ENCODE data around the gene RFFL.
A peak's percentile ranks its signal among the peaks of the same experiment; 100 is the strongest.

Gene RFFL

DNA sequence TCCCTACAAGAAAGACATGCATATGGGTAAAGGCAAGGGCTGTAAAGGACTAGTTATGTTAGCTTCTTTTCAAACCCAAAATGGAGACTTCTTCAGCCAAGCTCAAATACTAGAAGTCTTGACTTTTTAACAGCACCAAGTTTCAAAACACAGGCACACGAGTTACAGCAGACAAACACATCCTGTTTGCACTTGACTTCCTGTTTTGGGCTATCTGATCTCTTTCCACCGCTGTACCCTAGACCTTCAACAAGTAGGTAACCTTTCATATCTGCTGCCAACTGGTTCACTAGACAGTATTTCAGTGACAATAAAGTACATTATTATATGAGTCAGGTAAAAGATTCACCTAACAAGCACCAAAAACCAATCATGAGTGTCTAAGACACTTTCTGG, 12.3 kb downstream of the RFFL start:
- Histone ChIP-seq H3F3A (ENCODE audit: control insufficient read depth, insufficient read depth) (no peaks in the 10 kb centered on the region), H3K4me2 (ENCODE audit: low read length) (peak overlapping the region; percentile 53), H3K36me3 (ENCODE audit: control insufficient read depth, low read length) (no peaks in the 10 kb centered on the region), H3K27ac (ENCODE audit: low read depth, low read length) (no peak overlapping the region), H4K20me1 (ENCODE audit: control insufficient read depth, insufficient read depth, low read depth, low read length) (no peaks in the 10 kb centered on the region), H3K9me2 (replicated peaks; ENCODE audit: control insufficient read depth, low read length) (no peaks in the 10 kb centered on the region), H3K79me2 (ENCODE audit: control insufficient read depth, low read length) (no peaks in the 10 kb centered on the region), H3K4me3 (ENCODE audit: low read length) (peak overlapping the region; percentile 13), H3K4me1 (ENCODE audit: control insufficient read depth, low read length) (peaks cover 18% of the 10 kb centered on the region), H3K9me3 (ENCODE audit: control insufficient read depth, insufficient read depth, low read length) (no peaks in the 10 kb centered on the region), H3K27me3 (ENCODE audit: control insufficient read depth, low read length) (0 out of 2 replicates have a peak, but pooled peaks cover 3% of the 10 kb centered on the region)
- TF ChIP-seq, protein P1, sequence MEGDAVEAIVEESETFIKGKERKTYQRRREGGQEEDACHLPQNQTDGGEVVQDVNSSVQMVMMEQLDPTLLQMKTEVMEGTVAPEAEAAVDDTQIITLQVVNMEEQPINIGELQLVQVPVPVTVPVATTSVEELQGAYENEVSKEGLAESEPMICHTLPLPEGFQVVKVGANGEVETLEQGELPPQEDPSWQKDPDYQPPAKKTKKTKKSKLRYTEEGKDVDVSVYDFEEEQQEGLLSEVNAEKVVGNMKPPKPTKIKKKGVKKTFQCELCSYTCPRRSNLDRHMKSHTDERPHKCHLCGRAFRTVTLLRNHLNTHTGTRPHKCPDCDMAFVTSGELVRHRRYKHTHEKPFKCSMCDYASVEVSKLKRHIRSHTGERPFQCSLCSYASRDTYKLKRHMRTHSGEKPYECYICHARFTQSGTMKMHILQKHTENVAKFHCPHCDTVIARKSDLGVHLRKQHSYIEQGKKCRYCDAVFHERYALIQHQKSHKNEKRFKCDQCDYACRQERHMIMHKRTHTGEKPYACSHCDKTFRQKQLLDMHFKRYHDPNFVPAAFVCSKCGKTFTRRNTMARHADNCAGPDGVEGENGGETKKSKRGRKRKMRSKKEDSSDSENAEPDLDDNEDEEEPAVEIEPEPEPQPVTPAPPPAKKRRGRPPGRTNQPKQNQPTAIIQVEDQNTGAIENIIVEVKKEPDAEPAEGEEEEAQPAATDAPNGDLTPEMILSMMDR (IDR thresholded peaks at IDR 0.05; ENCODE audit: low read depth, low read length, poor library complexity, severe bottlenecking): no peak
- no peak for TF ChIP-seq EZH2phosphoT487 (IDR thresholded peaks at IDR 0.05; ENCODE audit: borderline replicate concordance, low read length)

DNA sequence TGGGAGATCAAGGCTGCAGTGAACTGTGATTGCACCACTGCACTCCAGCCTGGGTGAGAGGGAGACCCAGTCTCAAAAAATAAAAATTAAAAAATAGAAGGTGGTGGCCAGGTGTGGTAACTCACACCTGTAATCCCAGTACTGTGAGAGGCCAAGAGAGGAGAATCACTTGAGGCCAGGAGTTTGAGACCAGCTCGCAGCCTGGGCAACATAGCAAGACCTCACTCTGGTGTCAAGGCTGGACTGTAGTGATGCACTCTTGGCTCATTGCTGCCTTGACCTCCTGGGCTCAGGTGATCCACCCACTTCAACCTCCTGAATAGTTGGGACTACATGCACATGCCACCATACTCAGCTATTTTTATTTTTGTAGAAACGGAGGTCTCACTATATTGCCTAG, 13.3 kb downstream of the RFFL start:
- H4K20me1 ChIP-seq (ENCODE audit: control insufficient read depth, insufficient read depth, low read depth, low read length): no peaks in the 10 kb centered on the region
- peaks cover 20% of the 10 kb centered on the region for H3K4me1 ChIP-seq (ENCODE audit: control insufficient read depth, low read length)
- TF ChIP-seq, protein P1 (IDR thresholded peaks at IDR 0.05; ENCODE audit: low read depth, low read length, poor library complexity, severe bottlenecking): no peak
- no peak for TF ChIP-seq EZH2phosphoT487 (IDR thresholded peaks at IDR 0.05; ENCODE audit: borderline replicate concordance, low read length)
- H3K36me3 ChIP-seq (ENCODE audit: control insufficient read depth, low read length): no peaks in the 10 kb centered on the region
- no peak overlapping the region for H3K4me3 ChIP-seq (ENCODE audit: low read length)
- H3F3A ChIP-seq (ENCODE audit: control insufficient read depth, insufficient read depth): no peaks in the 10 kb centered on the region
- no peak overlapping the region for H3K27ac ChIP-seq (ENCODE audit: low read depth, low read length)
- no peaks in the 10 kb centered on the region for H3K79me2 ChIP-seq (ENCODE audit: control insufficient read depth, low read length)
- no peak overlapping the region for H3K4me2 ChIP-seq (ENCODE audit: low read length)
- H3K9me2 ChIP-seq (replicated peaks; ENCODE audit: control insufficient read depth, low read length): no peaks in the 10 kb centered on the region
- 0 out of 2 replicates have a peak, but pooled peaks cover 3% of the 10 kb centered on the region for H3K27me3 ChIP-seq (ENCODE audit: control insufficient read depth, low read length)
- no peaks in the 10 kb centered on the region for H3K9me3 ChIP-seq (ENCODE audit: control insufficient read depth, insufficient read depth, low read length)

DNA sequence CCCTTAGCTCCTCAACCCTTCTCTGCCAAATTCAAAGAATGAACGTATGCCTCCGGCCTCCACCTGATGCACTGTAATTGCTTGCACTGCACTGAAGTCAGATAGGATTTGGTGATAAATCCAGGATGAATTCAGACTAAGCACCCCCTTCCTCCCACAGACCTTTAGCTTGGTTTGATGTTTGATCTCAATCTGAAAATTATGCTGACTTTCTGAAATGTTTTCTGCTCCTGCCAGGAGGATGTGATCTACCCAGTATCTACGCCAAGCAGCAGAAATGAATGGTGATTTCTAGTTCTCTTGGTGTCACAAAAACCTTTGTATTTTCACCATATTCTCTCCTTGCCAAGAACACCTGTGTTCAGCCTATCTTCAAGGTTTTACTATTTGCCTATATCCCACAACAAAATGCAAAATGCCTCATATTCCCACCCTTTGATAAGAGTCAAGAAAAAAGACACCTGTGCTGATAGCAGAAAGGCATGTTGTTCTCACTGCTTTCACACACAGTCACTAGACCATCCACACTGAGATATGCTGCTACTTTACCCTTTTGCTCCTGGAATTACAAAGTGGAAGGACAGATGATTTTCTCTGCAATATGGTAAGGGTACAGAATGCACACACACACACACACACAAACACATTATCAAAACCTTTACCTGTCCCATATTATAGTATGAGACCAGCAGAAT, 14.7 kb downstream of the RFFL start:
- H3K27me3 ChIP-seq (ENCODE audit: control insufficient read depth, low read length): 0 out of 2 replicates have a peak, but pooled peaks cover 3% of the 10 kb centered on the region
- no peaks in the 10 kb centered on the region for H3F3A ChIP-seq (ENCODE audit: control insufficient read depth, insufficient read depth)
- peaks cover 20% of the 10 kb centered on the region for H3K4me1 ChIP-seq (ENCODE audit: control insufficient read depth, low read length)
- H3K4me2 ChIP-seq (ENCODE audit: low read length): no peak overlapping the region
- no peak overlapping the region for H3K27ac ChIP-seq (ENCODE audit: low read depth, low read length)
- H3K79me2 ChIP-seq (ENCODE audit: control insufficient read depth, low read length): no peaks in the 10 kb centered on the region
- no peaks in the 10 kb centered on the region for H3K9me3 ChIP-seq (ENCODE audit: control insufficient read depth, insufficient read depth, low read length)
- no peak for TF ChIP-seq EZH2phosphoT487 (IDR thresholded peaks at IDR 0.05; ENCODE audit: borderline replicate concordance, low read length)
- TF ChIP-seq, protein P1 (IDR thresholded peaks at IDR 0.05; ENCODE audit: low read depth, low read length, poor library complexity, severe bottlenecking): no peak
- H3K4me3 ChIP-seq (ENCODE audit: low read length): no peak overlapping the region
- H3K9me2 ChIP-seq (replicated peaks; ENCODE audit: control insufficient read depth, low read length): no peaks in the 10 kb centered on the region
- no peaks in the 10 kb centered on the region for H3K36me3 ChIP-seq (ENCODE audit: control insufficient read depth, low read length)
- H4K20me1 ChIP-seq (ENCODE audit: control insufficient read depth, insufficient read depth, low read depth, low read length): no peaks in the 10 kb centered on the region
